ENCODE data around the gene MGAT4A. TPM values are rescaled to one million over a fixed set of nuclear protein-coding genes. Genes with fewer than 3 reads are reported as not detected.

Gene MGAT4A
- total and polyA plus RNA-seq, 2 of the 8 experiments (the other 6 are each of a cell fraction or from before 2014, with no cell fraction given) = 1.4 to 7.7 TPM

DNA sequence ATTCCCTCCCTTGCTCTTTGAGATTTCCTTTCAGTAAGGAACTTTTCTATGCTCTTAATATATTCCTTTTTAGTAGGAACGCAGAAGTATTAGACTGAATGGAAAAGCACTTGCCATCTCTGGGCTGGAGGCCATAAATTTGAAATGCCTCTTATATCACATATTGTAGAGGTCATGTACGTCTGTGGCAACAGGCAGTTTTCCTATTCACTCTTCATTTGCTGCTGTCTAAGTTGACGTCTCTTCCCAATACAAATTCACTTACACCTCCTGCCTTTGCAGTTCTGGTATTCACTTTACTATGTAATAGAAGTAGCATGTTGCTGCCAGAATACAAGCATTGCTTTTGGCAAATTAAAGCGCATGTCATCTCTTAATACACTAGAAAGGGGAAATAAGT is 34.7 kb downstream of the MGAT4A start:
- Histone ChIP-seq H2AFZ (ENCODE audit: low read length) (no peak overlapping the region), H2BK12ac (ENCODE audit: low read depth, low read length) (no peak overlapping the region), H2AK5ac (ENCODE audit: low read depth, low read length) (no peak overlapping the region), H3K36me3 (ENCODE audit: control insufficient read depth in 2 of 4, insufficient read depth in 4 of 4, low read length in 3 of 4) (no peaks in the 10 kb centered on the region), H3K14ac (ENCODE audit: insufficient read length) (no peak overlapping the region), H3K27ac (ENCODE audit: low read depth, low read length) (no peak overlapping the region), H2BK20ac (ENCODE audit: low read length) (no peak overlapping the region), H4K20me1 (replicated peaks in 1 of 2; ENCODE audit: control insufficient read depth in 1 of 2, insufficient read depth in 2 of 2, low read length in 2 of 2) (no peaks in the 10 kb centered on the region), H3K18ac (ENCODE audit: extremely low read depth, low read length) (no peak overlapping the region), H3K23me2 (ENCODE audit: low read depth, low read length) (no peaks in the 10 kb centered on the region), H4K5ac (ENCODE audit: insufficient read length, low read depth, low read length) (no peak overlapping the region), H2BK120ac (replicated peaks; ENCODE audit: low read depth, low read length) (no peak overlapping the region), H4K91ac (replicated peaks; ENCODE audit: insufficient read length, low read length) (no peak overlapping the region), H4K8ac (ENCODE audit: extremely low read depth, insufficient read depth, low read length) (no peak overlapping the region), H3K56ac (replicated peaks; ENCODE audit: insufficient read length, low read depth, low read length) (no peak overlapping the region), H3K4me2 (ENCODE audit: insufficient read depth in 1 of 2, low read depth in 2 of 2, low read length in 2 of 2) (no peak overlapping the region), H2BK15ac (ENCODE audit: low read length) (no peak overlapping the region), H3K79me1 (ENCODE audit: low read depth, low read length) (no peaks in the 10 kb centered on the region), H3K79me2 (ENCODE audit: control insufficient read depth in 1 of 2, insufficient read depth in 2 of 2, low read length in 2 of 2) (no peaks in the 10 kb centered on the region), H3K9me3 (ENCODE audit: insufficient read depth in 2 of 2, low read depth in 1 of 2, low read length in 1 of 2) (no peaks in the 10 kb centered on the region), H3K27me3 (replicated peaks in 1 of 4; ENCODE audit: control insufficient read depth in 3 of 4, extremely low read depth in 1 of 4, insufficient read depth in 3 of 4, low read length in 3 of 4) (no peaks in the 10 kb centered on the region), H3K4me1 (replicated peaks in 1 of 4; ENCODE audit: control insufficient read depth in 3 of 4, insufficient read depth in 4 of 4, low read length in 3 of 4) (no peaks in the 10 kb centered on the region), H3K4me3 (ENCODE audit: extremely low read depth in 1 of 4, insufficient read depth in 2 of 4, low read depth in 3 of 4, low read length in 4 of 4) (no peak overlapping the region), H2BK5ac (ENCODE audit: low read depth, low read length) (no peak overlapping the region), H3K9ac (replicated peaks in 1 of 4; ENCODE audit: extremely low read depth in 1 of 4, low read depth in 3 of 4, low read length in 3 of 4) (no peak overlapping the region), H3K4ac (replicated peaks; ENCODE audit: insufficient read length, low read depth, low read length) (no peak overlapping the region), H3K23ac (ENCODE audit: insufficient read length) (no peak overlapping the region)
- no peak for TF ChIP-seq NRF1 (IDR thresholded peaks at IDR 0.05; ENCODE audit: low read depth, low read length)
- TF ChIP-seq, protein P1, sequence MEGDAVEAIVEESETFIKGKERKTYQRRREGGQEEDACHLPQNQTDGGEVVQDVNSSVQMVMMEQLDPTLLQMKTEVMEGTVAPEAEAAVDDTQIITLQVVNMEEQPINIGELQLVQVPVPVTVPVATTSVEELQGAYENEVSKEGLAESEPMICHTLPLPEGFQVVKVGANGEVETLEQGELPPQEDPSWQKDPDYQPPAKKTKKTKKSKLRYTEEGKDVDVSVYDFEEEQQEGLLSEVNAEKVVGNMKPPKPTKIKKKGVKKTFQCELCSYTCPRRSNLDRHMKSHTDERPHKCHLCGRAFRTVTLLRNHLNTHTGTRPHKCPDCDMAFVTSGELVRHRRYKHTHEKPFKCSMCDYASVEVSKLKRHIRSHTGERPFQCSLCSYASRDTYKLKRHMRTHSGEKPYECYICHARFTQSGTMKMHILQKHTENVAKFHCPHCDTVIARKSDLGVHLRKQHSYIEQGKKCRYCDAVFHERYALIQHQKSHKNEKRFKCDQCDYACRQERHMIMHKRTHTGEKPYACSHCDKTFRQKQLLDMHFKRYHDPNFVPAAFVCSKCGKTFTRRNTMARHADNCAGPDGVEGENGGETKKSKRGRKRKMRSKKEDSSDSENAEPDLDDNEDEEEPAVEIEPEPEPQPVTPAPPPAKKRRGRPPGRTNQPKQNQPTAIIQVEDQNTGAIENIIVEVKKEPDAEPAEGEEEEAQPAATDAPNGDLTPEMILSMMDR (IDR thresholded peaks at IDR 0.05; ENCODE audit: control extremely low read depth in 1 of 3, insufficient read depth in 1 of 3, low read depth in 1 of 3, low read length in 3 of 3) = no peak
- 87% methylated on average over 4 of the region's 4 CpGs; no CpG with 5 or more reads in 1 of the 2 experiments for WGBS, 2 experiments (ENCODE audit: extremely low coverage in 1 of 2, insufficient coverage in 1 of 2, insufficient read length in 1 of 2, insufficient replicate concordance in 2 of 2, low coverage in 1 of 2, low lambda C conversion rate in 2 of 2, missing lambda C conversion rate in 1 of 2)
- CTCF ChIA-PET (ENCODE audit: partially characterized antibody) = no interaction called here
- DNase-seq (ENCODE audit: low read depth in 1 of 2, low spot score in 2 of 2) (no peak), FAIRE-seq (no peak)
- POLR2A ChIA-PET (ENCODE audit: partially characterized antibody) = no interaction called here

All from H1 (cell line).